Activated CD8-positive, alpha-beta memory T cell treated with anti-CD3 and anti-CD28 coated beads, Interleukin-2, amount 10 ng/mL, durations not matched to agents 7 days and 5 days (primary cell): ENCODE results near the gene ZMYND19. TPM values are rescaled to one million over a fixed set of nuclear protein-coding genes. Genes with fewer than 3 reads are reported as not detected.

Experiments
- ATAC-seq: fragments of 150-1000 bp; cut with Tn5 transposase; one replicate; pipeline ENCODE4 v1.10.0; 2021; ENCODE audit warnings: moderate library complexity
- CTCF ChIA-PET: fragments of 350-600 bp; sonication (Branson Sonifier 250); formaldehyde crosslinking; loops from one replicate; lab custom pipeline; 2021; ENCODE audit warnings: antibody characterized with exemption; lab: Charles Lee
- DNase-seq: peaks from one replicate; pipeline ENCODE4 v3.0.0-alpha.2; 2020
- H3K27ac Mint-ChIP-seq: one replicate; pipeline ENCODE4 v1.8.0; 2021; ENCODE audit warnings: mild to moderate bottlenecking, mixed read lengths
- H3K27me3 Mint-ChIP-seq: one replicate; pipeline ENCODE4 v1.8.0; 2021; ENCODE audit warnings: mixed read lengths
- H3K36me3 Mint-ChIP-seq: one replicate; pipeline ENCODE4 v1.8.0; 2021; ENCODE audit warnings: mild to moderate bottlenecking, mixed read lengths
- H3K4me1 Mint-ChIP-seq: one replicate; pipeline ENCODE4 v1.8.0; 2021; ENCODE audit warnings: mixed read lengths
- H3K4me3 Mint-ChIP-seq: one replicate; pipeline ENCODE4 v1.8.0; 2021; ENCODE audit warnings: mild to moderate bottlenecking, moderate library complexity, mixed read lengths
- H3K9me3 Mint-ChIP-seq: one replicate; pipeline ENCODE4 v1.8.0; 2022; ENCODE audit warnings: low read depth, mixed read lengths
- total RNA-seq, 2 experiments: library from RNA; stranded (reverse); gene quantifications; one replicate each; pipeline ENCODE4 v1.2.3, GENCODE V29; 2021

ZMYND19 gene
- total RNA-seq, 2 experiments from 2014 or later, result 34.0 to 46.0 TPM

GRCh38 chr9:137592767-137593166, 2.5 kb upstream of the ZMYND19 start:
- H3K4me1 Mint-ChIP-seq, result peaks cover 18% of the 10 kb centered on the region
- H3K9me3 Mint-ChIP-seq, result no peaks in the 10 kb centered on the region
- H3K27ac Mint-ChIP-seq, result no peak overlapping the region
- peaks cover 3% of the 10 kb centered on the region for H3K36me3 Mint-ChIP-seq
- no peaks in the 10 kb centered on the region for H3K27me3 Mint-ChIP-seq
- H3K4me3 Mint-ChIP-seq, result peak overlapping the region; percentile 18
- DNase-seq (no peak), ATAC-seq (no peak)
- CTCF ChIA-PET, result interaction anchor here (0.9 to 1.3 kb wide), 2 partner anchors 13 to 58 kb away, joined by 3 to 5 read pairs; no protein-coding TSS in a partner anchor

GRCh38 chr9:137590123-137590468, 216 bp downstream of the ZMYND19 start:
- Mint-ChIP-seq H3K4me1 (peaks cover 19% of the 10 kb centered on the region), H3K9me3 (no peaks in the 10 kb centered on the region), H3K36me3 (peaks cover 14% of the 10 kb centered on the region), H3K4me3 (no peak overlapping the region), H3K27ac (no peak overlapping the region), H3K27me3 (no peaks in the 10 kb centered on the region)
- no peak for DNase-seq
- CTCF ChIA-PET, result interaction anchor here (2.0 kb wide), 1 partner anchor 10 kb away, joined by 10 read pairs; the partner anchor contains the start of gene DPH7
- no peak for ATAC-seq

GRCh38 chr9:137589441-137590122, 730 bp downstream of the ZMYND19 start:
- Mint-ChIP-seq H3K27me3 (no peaks in the 10 kb centered on the region), H3K27ac (peak overlapping the region; percentile 75), H3K36me3 (peaks cover 14% of the 10 kb centered on the region), H3K4me3 (peak overlapping the region; percentile 80), H3K9me3 (no peaks in the 10 kb centered on the region), H3K4me1 (peaks cover 19% of the 10 kb centered on the region)
- ATAC-seq, result peak; percentile 14
- CTCF ChIA-PET, result interaction anchor here (2.0 to 2.7 kb wide), 2 partner anchors 10 to 11 kb away, joined by 10 to 19 read pairs; partner anchors contain the start of gene DPH7
- no peak for DNase-seq

GRCh38 chr9:137588891-137589290, 1.4 kb downstream of the ZMYND19 start:
- Mint-ChIP-seq H3K36me3 (peaks cover 14% of the 10 kb centered on the region), H3K27me3 (no peaks in the 10 kb centered on the region), H3K9me3 (no peaks in the 10 kb centered on the region), H3K27ac (no peak overlapping the region), H3K4me3 (peak overlapping the region; percentile 80), H3K4me1 (peaks cover 19% of the 10 kb centered on the region)
- CTCF ChIA-PET, result interaction anchor here (2.4 to 2.7 kb wide), 2 partner anchors 10 to 13 kb away, joined by 8 to 19 read pairs; partner anchors contain the start of gene DPH7
- ATAC-seq, result no peak
- no peak for DNase-seq

DNA sequence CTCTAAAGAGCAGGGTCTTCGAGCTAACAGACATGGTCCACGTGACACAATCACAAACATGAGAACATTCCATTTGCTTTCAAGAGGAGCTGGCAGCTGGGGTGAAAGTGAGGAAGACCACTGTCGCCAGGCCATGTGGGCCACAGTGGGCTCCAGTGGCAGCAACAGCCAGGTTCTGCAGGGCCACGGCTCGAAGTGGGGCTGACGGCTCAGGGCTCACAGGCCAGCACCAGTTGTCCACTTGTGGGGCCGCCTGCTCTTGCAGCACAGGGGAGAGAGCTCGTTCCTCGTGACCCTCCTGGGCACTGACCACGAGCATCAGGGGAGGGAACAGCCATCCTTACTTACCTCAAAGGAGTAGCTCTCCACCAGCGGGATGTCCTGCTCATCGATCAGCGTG, 2.0 kb downstream of the ZMYND19 start:
- Mint-ChIP-seq H3K9me3 (no peaks in the 10 kb centered on the region), H3K27me3 (no peaks in the 10 kb centered on the region), H3K36me3 (peaks cover 14% of the 10 kb centered on the region), H3K4me3 (peak overlapping the region; percentile 37), H3K27ac (no peak overlapping the region), H3K4me1 (peaks cover 19% of the 10 kb centered on the region)
- CTCF ChIA-PET, result interaction anchor here (2.4 to 2.7 kb wide), 2 partner anchors 9 to 13 kb away, joined by 8 to 19 read pairs; partner anchors contain the start of gene DPH7
- ATAC-seq (no peak), DNase-seq (no peak)

GRCh38 chr9:137586854-137587253, 3.5 kb downstream of the ZMYND19 start:
- ATAC-seq (no peak), DNase-seq (no peak)
- Mint-ChIP-seq H3K27me3 (no peaks in the 10 kb centered on the region), H3K27ac (no peak overlapping the region), H3K36me3 (peaks cover 14% of the 10 kb centered on the region), H3K4me3 (no peak overlapping the region), H3K4me1 (peaks cover 19% of the 10 kb centered on the region), H3K9me3 (no peaks in the 10 kb centered on the region)
- CTCF ChIA-PET, result interaction anchor here (2.4 to 2.7 kb wide), 2 partner anchors 8 to 11 kb away, joined by 8 to 19 read pairs; partner anchors contain the start of gene DPH7

- Mint-ChIP-seq H3K36me3 (peaks cover 14% of the 10 kb centered on the region), H3K27ac (no peak overlapping the region), H3K9me3 (no peaks in the 10 kb centered on the region), H3K27me3 (no peaks in the 10 kb centered on the region), H3K4me3 (no peak overlapping the region), H3K4me1 (peaks cover 17% of the 10 kb centered on the region)
- no peak for ATAC-seq
- CTCF ChIA-PET, result no interaction called here
- DNase-seq, result no peak
Observed at GRCh38 chr9:137583957-137584356, 6.4 kb downstream of the ZMYND19 start.

DNA sequence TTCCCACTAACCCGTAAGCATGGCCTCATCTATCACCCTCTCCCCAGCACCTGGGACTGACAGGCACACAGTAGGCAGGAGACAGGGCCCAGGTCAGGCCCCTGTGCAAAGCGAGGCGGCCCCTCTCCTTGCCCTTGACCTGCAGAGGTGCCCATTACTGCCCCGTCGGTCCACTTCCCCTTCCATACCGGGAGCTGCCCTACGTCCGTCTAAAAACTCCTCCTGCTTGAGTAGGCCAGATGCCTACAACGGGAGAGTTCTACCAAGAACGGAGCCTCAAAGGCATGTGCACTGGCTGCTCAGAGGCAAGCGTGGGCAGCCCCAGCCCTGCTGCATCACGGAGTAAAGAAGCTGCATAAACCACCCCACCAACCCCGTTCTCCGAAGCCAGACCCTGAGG, 7.0 kb downstream of the ZMYND19 start:
- CTCF ChIA-PET, result no interaction called here
- H3K27me3 Mint-ChIP-seq, result no peaks in the 10 kb centered on the region
- ATAC-seq, result no peak
- no peaks in the 10 kb centered on the region for H3K9me3 Mint-ChIP-seq
- H3K4me3 Mint-ChIP-seq, result no peak overlapping the region
- H3K27ac Mint-ChIP-seq, result no peak overlapping the region
- H3K36me3 Mint-ChIP-seq, result peaks cover 14% of the 10 kb centered on the region
- peaks cover 12% of the 10 kb centered on the region for H3K4me1 Mint-ChIP-seq
- DNase-seq, result no peak

GRCh38 chr9:137582286-137582860, 7.9 kb downstream of the ZMYND19 start:
- DNase-seq (peak; percentile 49), ATAC-seq (no peak)
- Mint-ChIP-seq H3K27ac (peak overlapping the region; percentile 24), H3K9me3 (no peaks in the 10 kb centered on the region), H3K27me3 (no peaks in the 10 kb centered on the region), H3K4me3 (no peak overlapping the region), H3K4me1 (peaks cover 12% of the 10 kb centered on the region), H3K36me3 (peaks cover 8% of the 10 kb centered on the region)
- CTCF ChIA-PET, result interaction anchor here (0.5 kb wide), 1 partner anchor 186 kb away, joined by 3 read pairs; no protein-coding TSS in a partner anchor

- H3K36me3 Mint-ChIP-seq, result peaks cover 5% of the 10 kb centered on the region
- H3K9me3 Mint-ChIP-seq, result no peaks in the 10 kb centered on the region
- DNase-seq, result no peak
- ATAC-seq, result no peak
- H3K27me3 Mint-ChIP-seq, result no peaks in the 10 kb centered on the region
- CTCF ChIA-PET, result interaction anchor here (0.5 to 2.6 kb wide), 4 partner anchors 9 to 186 kb away, joined by 3 to 10 read pairs (median 3); partner anchors contain the start of gene ZMYND19
- H3K4me1 Mint-ChIP-seq, result peaks cover 18% of the 10 kb centered on the region
- no peak overlapping the region for H3K4me3 Mint-ChIP-seq
- peak overlapping the region; percentile 24 for H3K27ac Mint-ChIP-seq
Observed at GRCh38 chr9:137581361-137582285, 8.7 kb downstream of the ZMYND19 start.

DNA sequence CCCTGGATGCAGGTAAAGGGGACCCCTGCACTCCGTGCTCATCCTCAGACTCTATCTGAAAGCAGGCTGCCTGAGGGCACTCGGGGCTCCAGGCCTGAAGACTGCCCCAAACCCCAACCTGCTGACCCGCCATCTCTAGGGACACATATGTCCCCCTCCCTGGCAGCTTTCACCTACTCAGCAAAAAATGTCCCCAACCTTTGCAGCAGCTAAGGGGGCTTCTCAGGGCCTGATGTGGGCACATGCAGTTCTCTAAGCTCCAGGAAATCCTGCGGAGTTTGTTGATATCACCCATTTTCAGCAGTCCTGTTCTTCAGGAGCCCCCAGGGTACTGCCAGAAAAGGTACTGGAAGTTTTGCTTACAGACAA, 9.4 kb downstream of the ZMYND19 start:
- CTCF ChIA-PET, result interaction anchor here (0.6 to 2.6 kb wide), 3 partner anchors 10 to 47 kb away, joined by 3 to 10 read pairs (median 3); partner anchors contain the start of gene ZMYND19
- H3K4me1 Mint-ChIP-seq, result peaks cover 25% of the 10 kb centered on the region
- no peaks in the 10 kb centered on the region for H3K9me3 Mint-ChIP-seq
- H3K4me3 Mint-ChIP-seq, result no peak overlapping the region
- H3K27ac Mint-ChIP-seq, result no peak overlapping the region
- H3K36me3 Mint-ChIP-seq, result peaks cover 3% of the 10 kb centered on the region
- ATAC-seq (no peak), DNase-seq (no peak)
- H3K27me3 Mint-ChIP-seq, result no peaks in the 10 kb centered on the region

GRCh38 chr9:137580209-137580953, 9.9 kb downstream of the ZMYND19 start:
- Mint-ChIP-seq H3K36me3 (peaks cover 8% of the 10 kb centered on the region), H3K27ac (no peak overlapping the region), H3K9me3 (no peaks in the 10 kb centered on the region), H3K4me1 (peaks cover 31% of the 10 kb centered on the region), H3K4me3 (no peak overlapping the region), H3K27me3 (no peaks in the 10 kb centered on the region)
- CTCF ChIA-PET, result interaction anchor here (1.1 to 2.6 kb wide), 7 partner anchors 8 to 93 kb away, joined by 3 to 19 read pairs (median 5); partner anchors contain the start of genes MRPL41 and ZMYND19
- no peak for DNase-seq
- no peak for ATAC-seq
